ENCODE measurements around the gene DNAJC15.

DNAJC15 gene

DNA sequence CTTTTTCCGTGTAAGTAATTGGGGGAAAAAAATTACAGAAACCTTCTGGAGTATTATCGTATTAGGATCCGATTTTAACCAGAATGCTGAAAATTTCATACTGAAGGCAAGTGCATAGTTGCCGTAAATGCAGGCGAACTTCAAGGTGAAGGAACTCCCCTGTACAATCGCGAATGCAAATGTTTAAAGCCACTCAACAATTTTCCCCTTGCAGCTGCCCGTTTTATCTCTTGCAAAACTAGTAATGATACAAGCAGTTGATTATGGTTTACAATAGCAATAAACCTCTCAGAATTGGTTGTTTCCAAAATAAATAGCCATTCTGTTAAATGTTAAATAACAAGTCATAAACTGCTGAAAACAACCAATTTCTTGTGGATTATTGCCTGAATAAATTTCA lies 105.7 kb downstream of the DNAJC15 start:
- no peak for DNase-seq

GRCh38 chr13:43129511-43130110 lies 106.2 kb downstream of the DNAJC15 start:
- DNase-seq, result no peak

DNA sequence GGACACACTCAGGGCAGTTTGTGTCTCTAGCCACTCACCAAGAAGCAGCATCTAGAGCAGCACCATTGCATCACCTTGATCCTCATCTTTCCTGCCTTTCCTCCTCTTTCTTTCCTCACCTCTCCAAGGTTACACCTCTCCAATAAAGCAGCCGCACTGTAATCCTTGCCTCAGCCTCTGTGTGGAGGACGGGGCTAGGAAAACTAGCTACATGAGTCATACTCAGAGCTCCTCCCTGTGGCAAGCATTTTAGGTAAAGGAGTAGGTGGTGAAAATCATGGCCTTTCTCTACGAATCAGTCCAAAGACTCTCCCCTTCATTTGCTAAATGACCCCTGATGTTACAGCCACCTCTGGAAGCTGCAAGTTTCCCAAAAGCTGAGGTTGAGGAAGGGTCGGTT lies 108.9 kb downstream of the DNAJC15 start:
- no peak for DNase-seq

GRCh38 chr13:43132911-43133310 lies 109.5 kb downstream of the DNAJC15 start:
- DNase-seq, result no peak

- no peak for DNase-seq
Observed at GRCh38 chr13:43133792-43134191, 110.4 kb downstream of the DNAJC15 start.

DNA sequence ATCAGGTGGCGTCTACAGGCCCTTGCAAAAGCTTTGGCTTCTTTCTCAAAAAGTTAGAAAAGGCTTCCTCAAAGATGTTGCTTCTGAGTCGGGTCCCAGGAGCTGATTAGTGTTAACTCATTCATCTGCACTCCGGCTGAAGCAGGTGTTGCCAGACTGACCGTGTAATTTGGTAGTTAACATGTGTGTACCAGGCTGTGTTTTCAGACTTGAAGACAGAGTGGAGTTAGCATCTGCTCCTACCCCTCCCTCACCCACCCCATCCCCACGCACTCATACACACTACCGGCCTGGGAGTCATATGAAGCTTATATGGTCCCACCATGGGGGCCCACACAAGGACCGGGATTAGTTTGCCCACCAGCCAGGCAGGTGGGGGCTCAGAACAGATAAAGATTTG lies 111.5 kb downstream of the DNAJC15 start:
- DNase-seq, result no peak

DNA sequence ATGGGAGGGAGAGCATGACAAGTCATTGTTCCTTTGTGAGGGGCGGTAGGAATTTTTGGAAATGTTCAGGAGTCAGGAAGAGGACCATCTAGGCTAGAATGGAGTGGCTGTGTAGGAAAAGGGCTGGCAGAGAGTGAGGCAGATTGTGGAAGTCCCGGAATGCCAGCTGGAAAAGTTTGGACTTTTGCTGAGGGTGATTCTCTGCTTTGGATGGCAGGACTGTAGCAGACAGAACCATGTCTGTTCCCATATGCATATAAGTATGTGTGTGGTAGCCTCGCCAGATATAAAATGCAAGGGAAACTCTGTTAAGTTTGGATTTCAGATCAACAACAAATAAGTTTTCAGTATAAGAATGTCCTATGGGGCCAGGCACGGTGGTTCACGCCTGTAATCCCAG lies 112.1 kb downstream of the DNAJC15 start:
- DNase-seq, result no peak

DNA sequence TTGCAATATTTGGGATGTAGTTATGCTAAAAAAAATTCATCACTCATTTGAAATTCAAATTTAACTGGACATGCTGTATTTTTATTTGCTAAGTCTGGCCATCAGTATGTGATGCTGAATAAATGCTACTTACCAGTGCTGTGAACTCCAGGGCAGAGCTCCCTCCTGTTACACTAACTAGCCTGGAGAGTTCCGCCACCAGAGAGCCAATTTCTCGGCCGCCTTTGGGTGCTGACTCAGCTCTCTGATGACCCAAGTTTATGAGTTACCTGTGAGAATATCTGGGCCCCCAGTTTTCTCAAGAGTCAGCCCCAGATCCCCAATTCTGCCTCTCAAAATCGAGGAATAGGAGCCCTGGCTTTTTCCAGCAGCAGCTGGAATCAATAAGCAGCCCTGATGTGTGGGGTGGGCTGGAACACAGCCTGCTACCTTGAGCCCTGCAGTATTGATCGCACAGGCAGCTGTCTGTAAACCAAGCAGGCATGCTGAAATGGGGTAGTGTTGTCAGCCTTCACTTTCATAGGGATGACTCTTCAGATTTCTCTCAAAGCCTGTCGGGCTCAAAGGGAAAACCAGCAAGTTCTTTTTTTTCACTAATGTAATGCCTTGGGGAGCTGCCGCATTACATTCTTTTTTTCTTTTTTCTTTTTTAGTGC lies 113.7 kb downstream of the DNAJC15 start:
- no peak for DNase-seq

- no peak for DNase-seq
Observed at GRCh38 chr13:43139211-43139610, 115.8 kb downstream of the DNAJC15 start.

- no peak for DNase-seq
Observed at GRCh38 chr13:43139921-43140320, 116.5 kb downstream of the DNAJC15 start.

DNA sequence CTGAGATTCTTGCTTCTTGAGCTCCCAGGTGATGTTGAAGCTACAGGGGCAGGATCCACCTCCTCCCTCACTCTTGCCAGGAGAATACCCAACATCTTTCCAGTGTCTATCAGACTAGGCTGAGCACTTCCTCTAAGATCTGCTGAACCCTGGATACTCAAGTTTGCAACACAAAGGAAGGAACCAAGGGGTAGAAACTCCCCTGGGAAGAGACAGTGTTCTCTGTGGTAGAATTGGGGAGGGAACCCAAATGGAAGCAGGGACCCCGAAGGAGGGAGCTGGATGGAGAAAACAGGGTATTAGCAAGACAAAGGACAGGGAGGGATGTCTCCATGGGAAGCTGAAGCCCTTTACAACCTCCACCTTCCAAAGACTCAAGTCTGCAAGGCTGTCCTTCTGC lies 117.6 kb downstream of the DNAJC15 start:
- DNase-seq, result no peak

GRCh38 chr13:43141685-43142084 lies 118.3 kb downstream of the DNAJC15 start:
- no peak for DNase-seq

DNA sequence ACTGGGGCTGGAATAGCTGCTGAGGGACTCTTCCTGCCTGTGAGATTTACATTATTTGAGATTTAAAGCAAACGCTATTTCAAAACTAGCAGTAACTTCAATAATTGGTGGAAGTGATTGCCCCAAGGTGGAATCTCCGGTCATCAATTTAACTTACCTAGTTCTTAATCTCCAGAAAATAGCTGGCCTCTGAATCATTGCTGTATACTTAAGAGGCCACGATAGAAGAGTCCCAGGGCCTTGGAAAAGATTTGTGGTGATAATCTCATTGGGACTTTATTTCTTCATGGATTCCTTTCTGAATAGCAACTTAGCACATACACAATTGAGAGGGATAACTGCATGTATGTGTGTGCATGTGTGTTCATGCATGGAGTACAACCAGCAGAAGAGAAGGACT lies 120.2 kb downstream of the DNAJC15 start:
- DNase-seq, result no peak

GRCh38 chr13:43145534-43146196 lies 122.3 kb downstream of the DNAJC15 start:
- no peak for DNase-seq

DNA sequence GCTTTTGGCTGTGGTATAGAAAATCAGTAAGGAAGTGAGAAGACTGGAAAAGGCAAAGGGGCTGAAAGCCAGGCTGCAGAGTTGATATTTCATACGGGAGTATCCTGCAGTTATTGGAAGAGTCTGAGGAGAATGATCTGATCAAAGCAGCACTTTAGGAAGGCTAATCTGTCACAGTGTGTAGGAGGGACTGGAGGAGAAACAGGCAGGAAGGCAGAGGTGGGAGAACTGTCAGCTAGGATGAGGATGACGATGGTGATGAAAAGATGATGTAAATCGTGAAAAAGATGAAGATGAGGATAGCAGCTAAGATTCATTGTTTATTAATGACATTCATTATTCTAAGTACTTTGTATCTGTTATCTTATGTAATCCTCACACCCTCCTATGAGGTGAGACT lies 123.0 kb downstream of the DNAJC15 start:
- DNase-seq, result no peak

GRCh38 chr13:43150369-43151207 lies 127.2 kb downstream of the DNAJC15 start:
- DNase-seq, result no peak

DNA sequence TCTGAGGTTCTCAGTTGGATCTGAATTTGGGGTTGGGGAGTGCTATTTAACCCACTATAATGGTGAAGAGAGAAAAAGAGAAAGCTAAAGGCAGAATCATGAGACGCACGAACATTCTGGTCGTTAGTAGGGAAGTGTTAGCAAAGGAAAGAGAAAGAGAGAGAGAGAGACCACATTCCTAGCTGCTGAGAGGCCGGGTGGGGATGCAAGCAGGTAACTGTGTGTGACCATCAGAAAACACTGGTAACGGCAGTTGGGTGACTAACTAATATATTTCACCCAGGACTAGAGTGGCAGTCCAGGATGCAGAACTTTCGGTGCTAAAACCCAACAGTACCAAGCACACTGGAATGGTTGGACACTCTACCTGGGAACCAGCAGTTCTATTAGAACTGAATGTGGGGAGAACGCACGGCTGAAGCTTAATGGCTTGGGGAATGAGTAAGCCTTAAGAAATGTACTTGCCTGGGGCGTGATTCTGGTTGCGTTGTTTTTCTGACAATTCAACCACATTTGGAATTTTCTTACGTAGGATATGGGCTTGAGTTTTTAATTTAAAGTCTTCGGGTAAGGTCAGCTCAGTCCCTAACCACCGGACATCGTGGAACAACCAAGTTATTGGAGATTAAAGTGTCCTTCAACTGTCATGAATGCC lies 130.2 kb downstream of the DNAJC15 start:
- no peak for DNase-seq

DNA sequence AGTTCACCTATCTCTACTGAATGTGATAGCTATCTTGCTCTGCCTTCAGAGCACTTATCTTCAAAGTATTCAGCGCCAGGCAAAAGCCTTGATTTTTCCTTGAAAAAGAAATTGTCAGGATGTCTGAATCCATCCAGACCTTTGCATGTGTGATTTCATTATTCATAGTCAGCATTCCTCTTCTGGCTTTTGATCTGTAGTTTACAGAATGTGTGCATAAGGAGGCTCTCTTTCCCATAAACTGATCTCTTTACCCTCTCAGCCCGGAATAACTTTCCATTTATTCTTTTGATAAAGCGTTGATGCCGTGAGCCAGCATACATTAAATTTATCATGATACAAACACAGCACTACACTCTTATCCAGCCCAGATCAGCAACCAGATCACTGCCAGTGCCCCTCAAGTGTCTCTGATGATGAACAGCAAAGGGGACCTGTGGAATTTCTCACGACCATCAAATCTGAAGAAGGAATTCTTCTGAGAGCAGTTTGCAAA lies 130.8 kb downstream of the DNAJC15 start:
- DNase-seq, result no peak

- no peak for DNase-seq
Observed at GRCh38 chr13:43154839-43155238, 131.5 kb downstream of the DNAJC15 start.

DNA sequence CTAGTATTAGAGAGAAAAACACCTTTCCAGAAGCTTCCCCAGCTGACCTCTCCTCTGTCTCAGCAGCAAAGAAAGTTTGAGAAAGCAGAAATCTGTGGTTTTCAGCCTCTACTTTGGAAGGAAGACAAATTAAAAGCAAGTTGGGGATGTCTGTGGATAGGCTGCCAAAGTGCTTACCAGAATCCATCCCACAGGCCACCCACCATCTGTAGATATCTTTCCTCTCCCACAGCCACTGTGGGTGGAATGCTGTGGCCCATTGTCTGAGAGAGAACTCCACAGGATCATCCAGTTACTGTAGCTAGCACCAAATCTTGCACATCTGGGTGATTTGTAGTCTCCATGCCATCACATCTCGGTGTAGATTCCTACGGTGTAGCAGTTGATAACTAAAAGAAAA lies 133.5 kb downstream of the DNAJC15 start:
- no peak for DNase-seq

DNA sequence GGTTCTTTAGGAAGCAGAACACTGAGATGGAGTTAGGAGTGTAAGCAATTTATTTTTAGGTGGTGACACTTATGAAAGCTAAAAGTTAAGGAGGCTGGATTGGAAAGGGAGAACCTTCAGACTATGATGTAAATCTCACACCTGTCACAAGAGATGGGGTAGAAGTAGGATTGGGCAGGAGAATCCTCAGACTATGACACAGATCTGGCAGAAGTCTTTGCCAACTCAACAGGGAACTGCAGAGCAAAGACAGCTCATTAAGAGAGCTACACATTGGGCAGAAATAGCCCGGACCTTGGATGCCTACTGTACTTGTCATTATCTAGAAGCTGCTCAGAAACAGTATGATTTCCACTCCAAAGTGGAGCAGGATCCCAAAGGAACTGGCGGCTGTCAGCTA lies 134.4 kb downstream of the DNAJC15 start:
- DNase-seq, result no peak

DNA sequence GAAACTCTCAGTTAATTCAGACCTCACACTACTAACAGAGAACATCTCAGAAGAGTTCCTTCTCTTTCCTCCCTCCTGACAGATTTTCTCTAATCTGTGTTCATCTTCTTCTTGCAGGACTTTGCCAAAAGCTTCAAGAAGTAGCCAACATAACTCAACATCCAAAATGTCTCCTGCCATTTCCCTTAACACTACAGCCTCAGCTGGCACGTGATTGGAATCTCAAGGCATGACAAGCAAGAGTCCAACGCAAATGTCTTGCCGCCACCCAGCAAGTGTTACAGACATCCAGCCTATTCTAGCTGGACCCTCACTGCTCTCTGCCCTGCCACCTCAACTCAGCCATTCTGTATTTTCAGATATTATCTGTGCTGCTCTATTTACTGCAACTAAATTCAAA lies 135.1 kb downstream of the DNAJC15 start:
- DNase-seq, result no peak

- no peak for DNase-seq
Observed at GRCh38 chr13:43159026-43159461, 135.7 kb downstream of the DNAJC15 start.
